Tibial nerve (tissue), 4 donors: ENCODE measurements around the gene CAPN12. TPM values are rescaled to one million over a fixed set of nuclear protein-coding genes. Genes with fewer than 3 reads are reported as not detected.

Experiments
- DNase-seq, 2 donors: peaks; one replicate each; pipeline ENCODE4 v3.0.0-alpha.2; 2019; ENCODE audit warnings: low spot score in 2 of 2
- H3K27ac ChIP-seq, 4 donors: fragments of 200-600 bp; sonication (generic) in 3 of 4; one replicate each; pipeline ENCODE4 v1.5.1; 2017 to 2019; ENCODE audit warnings: mild to moderate bottlenecking in 1 of 4
- H3K27me3 ChIP-seq, 2 donors: fragments of 200-600 bp; sonication (generic) in 1 of 2; one replicate each; pipeline versions ENCODE4 v1.5.1 to v1.6.0; 2017 to 2019
- H3K36me3 ChIP-seq, 3 donors: fragments of 200-600 bp; sonication (generic); one replicate each; pipeline ENCODE4 v1.5.1; 2018 to 2019
- H3K4me1 ChIP-seq, 4 donors: fragments of 200-600 bp; sonication (generic) in 3 of 4; one replicate each; pipeline ENCODE4 v1.5.1; 2017 to 2019
- H3K4me3 ChIP-seq, 4 donors: fragments of 200-600 bp; sonication (generic) in 3 of 4; one replicate each; pipeline ENCODE4 v1.5.1; 2017 to 2019; ENCODE audit warnings: mild to moderate bottlenecking in 1 of 4, moderate library complexity in 1 of 4
- H3K9me3 ChIP-seq, 4 donors: fragments of 200-600 bp; sonication (generic) in 3 of 4; one replicate each; pipeline ENCODE4 v1.5.1; 2017 to 2019
- CTCF ChIP-seq, 5 experiments: fragments of 200-600 bp in 3 of 5; fragments of 450-650 bp in 2 of 5; sonication (generic) in 3 of 5; IDR thresholded peaks; one replicate each; pipeline ENCODE4 v1.5.1; 2016 to 2019; ENCODE audit warnings: antibody characterized with exemption in 5 of 5, mild to moderate bottlenecking in 3 of 5, moderate library complexity in 2 of 5
- EP300 ChIP-seq, 2 donors: sonication (generic); formaldehyde crosslinking; IDR thresholded peaks; one replicate each; pipeline ENCODE4 v1.6.1; 2017; ENCODE audit warnings: antibody characterized with exemption in 2 of 2, mild to moderate bottlenecking in 1 of 2
- POLR2A ChIP-seq, 2 donors: fragments of 450-650 bp; IDR thresholded peaks; one replicate each; pipeline ENCODE4 v1.6.1; 2017; ENCODE audit warnings: antibody characterized with exemption in 2 of 2, mild to moderate bottlenecking in 2 of 2, moderate library complexity in 2 of 2
- WGBS, 2 donors: methylation state at CpG; one replicate each; pipeline ENCODE4 v1.1.5; 2018; 5-methylcytosine and 5-hydroxymethylcytosine counted together
- total RNA-seq, 4 donors: library from RNA; depleted of rRNA; stranded (reverse); fragments of >200 nt; gene quantifications; one replicate each; pipeline ENCODE4 v1.1.0, GENCODE V29; 2016

Gene CAPN12
- total RNA-seq, 4 donors from 2014 or later, result 3.5 to 5.7 (median 4.8) TPM

GRCh38 chr19:38723606-38723965 is 20.7 kb downstream of the CAPN12 start:
- Histone ChIP-seq H3K27me3 (no peaks in the 10 kb centered on the region), H3K4me1 (peaks cover 9 to 93% (median 49%) of the 10 kb centered on the region in 4 donors), H3K4me3 (no peak overlapping the region), H3K27ac (peak overlapping the region; percentile 75 to 92 (median 87)), H3K36me3 (peaks cover 7 to 93% (median 35%) of the 10 kb centered on the region in 3 donors), H3K9me3 (no peaks in the 10 kb centered on the region)
- WGBS, 2 donors, result 48 to 57% methylated on average over 9 to 10 of the region's 11 CpGs
- no peak for DNase-seq
- TF ChIP-seq EP300 (IDR thresholded peaks at IDR 0.05) (no peak), CTCF (IDR thresholded peaks at IDR 0.05) (no peak), POLR2A (IDR thresholded peaks at IDR 0.05) (no peak)

GRCh38 chr19:38722947-38723605 is 21.2 kb downstream of the CAPN12 start:
- no peak for DNase-seq
- peak overlapping the region; percentile 75 to 92 (median 87) for H3K27ac ChIP-seq
- no peak overlapping the region for H3K4me3 ChIP-seq
- TF ChIP-seq CTCF (IDR thresholded peaks at IDR 0.05), result no peak
- no peak for TF ChIP-seq POLR2A (IDR thresholded peaks at IDR 0.05)
- TF ChIP-seq EP300 (IDR thresholded peaks at IDR 0.05), result no peak
- H3K4me1 ChIP-seq, result peaks cover 9 to 93% (median 50%) of the 10 kb centered on the region in 4 donors
- peaks cover 7 to 93% (median 35%) of the 10 kb centered on the region in 3 donors for H3K36me3 ChIP-seq
- no peaks in the 10 kb centered on the region for H3K27me3 ChIP-seq
- 68 to 72% methylated on average over 10 of the region's 10 CpGs for WGBS, 2 donors
- no peaks in the 10 kb centered on the region for H3K9me3 ChIP-seq

GRCh38 chr19:38721979-38722773 is 22.1 kb downstream of the CAPN12 start:
- DNase-seq, result peak; percentile 43 to 56
- peak in 1 of 5 experiments; percentile 7 for TF ChIP-seq CTCF (IDR thresholded peaks at IDR 0.05)
- TF ChIP-seq EP300 (IDR thresholded peaks at IDR 0.05), result peak; percentile 77 to 84
- TF ChIP-seq POLR2A (IDR thresholded peaks at IDR 0.05), result no peak
- H3K36me3 ChIP-seq, result peaks cover 9 to 93% (median 27%) of the 10 kb centered on the region in 3 donors
- peaks cover 9 to 88% (median 50%) of the 10 kb centered on the region in 4 donors for H3K4me1 ChIP-seq
- H3K27ac ChIP-seq, result peak overlapping the region; percentile 75 to 92 (median 87)
- 24 to 32% methylated on average over 10 to 17 of the region's 17 CpGs for WGBS, 2 donors
- H3K27me3 ChIP-seq, result no peaks in the 10 kb centered on the region
- no peak overlapping the region for H3K4me3 ChIP-seq
- H3K9me3 ChIP-seq, result no peaks in the 10 kb centered on the region

- Histone ChIP-seq H3K36me3 (peaks cover 7 to 93% (median 24%) of the 10 kb centered on the region in 3 donors), H3K4me1 (peaks cover 9 to 81% (median 50%) of the 10 kb centered on the region in 4 donors), H3K27me3 (no peaks in the 10 kb centered on the region), H3K27ac (peak overlapping the region; percentile 75 to 92 (median 87)), H3K9me3 (no peaks in the 10 kb centered on the region), H3K4me3 (no peak overlapping the region)
- TF ChIP-seq CTCF (IDR thresholded peaks at IDR 0.05) (no peak), POLR2A (IDR thresholded peaks at IDR 0.05) (no peak), EP300 (IDR thresholded peaks at IDR 0.05) (no peak)
- WGBS, 2 donors, result 68 to 76% methylated on average over 9 to 20 of the region's 20 CpGs
- no peak for DNase-seq
These were observed 22.8 kb downstream of the CAPN12 start for GRCh38 chr19:38721496-38721895.
